K562 treated with DMSO at 1 percent for 4 hours (cell line): ENCODE measurements around the gene MAPK4. TPM values are rescaled to one million over a fixed set of nuclear protein-coding genes. Genes with fewer than 3 reads are reported as not detected.

Experiments
- total RNA-seq: library from RNA; unstranded; fragments of 300-600 nt; gene quantifications from 2 replicates; pipeline ENCODE4 v1.2.3, GENCODE V29; 2022; ENCODE audit not compliant: insufficient read depth

The MAPK4 gene
- total RNA-seq = not detected in 2 replicates

GRCh38 chr18:50559752-50560680 is at the start of gene MAPK4:
MAPK4 (plus strand) TSS chr18:50560087; CDS start chr18:50663959, 103,872 bp downstream.

Other genes with a start within 250 kb of the MAPK4 start
- gene SKA1, start 185.0 kb upstream of the MAPK4 start, total RNA-seq = 14.5 and 18.3 TPM in 2 replicates